ENCODE data around the gene HORMAD2.

Gene HORMAD2

GRCh38 chr22:30159561-30160353, 79.5 kb downstream of the HORMAD2 start:
- Mint-ChIP-seq H3K27ac (peak overlapping the region; percentile 96 to 97), H3K9me3 (peaks cover 0 to 4% of the 10 kb centered on the region in 2 donors), H3K4me3 (peak overlapping the region; percentile 75 to 82), H3K27me3 (no peaks in the 10 kb centered on the region), H3K4me1 (peaks cover 59% of the 10 kb centered on the region)
- DNase-seq, result no peak
- ATAC-seq, result peak; percentile 47

- Mint-ChIP-seq H3K4me1 (peaks cover 49% of the 10 kb centered on the region), H3K4me3 (peak overlapping the region; percentile 40 to 41), H3K27me3 (no peaks in the 10 kb centered on the region), H3K27ac (peak overlapping the region; percentile 95 to 97), H3K9me3 (peaks cover 0 to 10% of the 10 kb centered on the region in 2 donors)
- no peak for DNase-seq
- peak; percentile 84 for ATAC-seq
Observed at GRCh38 chr22:30161051-30161469, 80.8 kb downstream of the HORMAD2 start.

- peaks cover 0 to 10% of the 10 kb centered on the region in 2 donors for H3K9me3 Mint-ChIP-seq
- DNase-seq (no peak), ATAC-seq (peak; percentile 84)
- H3K4me1 Mint-ChIP-seq, result no peaks in the 10 kb centered on the region
- no peaks in the 10 kb centered on the region for H3K27me3 Mint-ChIP-seq
- no peak overlapping the region for H3K27ac Mint-ChIP-seq
- peak overlapping the region in 1 of 2 donors; percentile 22 for H3K4me3 Mint-ChIP-seq
Observed at GRCh38 chr22:30167296-30167695, 87.0 kb downstream of the HORMAD2 start.

GRCh38 chr22:30167734-30168133, 87.5 kb downstream of the HORMAD2 start:
- peak; percentile 76 for ATAC-seq

GRCh38 chr22:30169002-30169401, 88.7 kb downstream of the HORMAD2 start:
- DNase-seq (no peak), ATAC-seq (peak; percentile 68)
- no peak overlapping the region for H3K4me3 Mint-ChIP-seq
- H3K4me1 Mint-ChIP-seq, result no peaks in the 10 kb centered on the region
- peaks cover 0 to 12% of the 10 kb centered on the region in 2 donors for H3K9me3 Mint-ChIP-seq
- no peak overlapping the region for H3K27ac Mint-ChIP-seq
- no peaks in the 10 kb centered on the region for H3K27me3 Mint-ChIP-seq

More at GRCh38 chr22:30167734-30168133, 87.5 kb downstream of the HORMAD2 start:
- no peaks in the 10 kb centered on the region for H3K27me3 Mint-ChIP-seq
- H3K27ac Mint-ChIP-seq, result no peak overlapping the region
- DNase-seq, result no peak
- H3K4me1 Mint-ChIP-seq, result no peaks in the 10 kb centered on the region
- peak overlapping the region in 1 of 2 donors; percentile 22 for H3K4me3 Mint-ChIP-seq
- peaks cover 0 to 10% of the 10 kb centered on the region in 2 donors for H3K9me3 Mint-ChIP-seq

GRCh38 chr22:30170129-30170528, 89.9 kb downstream of the HORMAD2 start:
- Mint-ChIP-seq H3K27me3 (no peaks in the 10 kb centered on the region), H3K4me3 (no peak overlapping the region), H3K9me3 (peaks cover 0 to 9% of the 10 kb centered on the region in 2 donors), H3K27ac (no peak overlapping the region), H3K4me1 (no peaks in the 10 kb centered on the region)
- DNase-seq (peak in 1 of 2 donors; percentile 55), ATAC-seq (peak; percentile 70)

- H3K27me3 Mint-ChIP-seq, result no peaks in the 10 kb centered on the region
- ATAC-seq (no peak), DNase-seq (no peak)
- H3K4me3 Mint-ChIP-seq, result no peak overlapping the region
- peaks cover 0 to 7% of the 10 kb centered on the region in 2 donors for H3K9me3 Mint-ChIP-seq
- H3K4me1 Mint-ChIP-seq, result peaks cover 8% of the 10 kb centered on the region
- no peak overlapping the region for H3K27ac Mint-ChIP-seq
Observed at GRCh38 chr22:30171008-30171407, 90.7 kb downstream of the HORMAD2 start.

GRCh38 chr22:30175690-30176288, 95.5 kb downstream of the HORMAD2 start:
- H3K4me1 Mint-ChIP-seq, result peaks cover 56% of the 10 kb centered on the region
- H3K27ac Mint-ChIP-seq, result peak overlapping the region in 1 of 2 donors; percentile 47
- no peaks in the 10 kb centered on the region for H3K27me3 Mint-ChIP-seq

GRCh38 chr22:30176431-30176830, 96.2 kb downstream of the HORMAD2 start:
- H3K27me3 Mint-ChIP-seq, result no peaks in the 10 kb centered on the region
- peaks cover 62% of the 10 kb centered on the region for H3K4me1 Mint-ChIP-seq
- H3K4me3 Mint-ChIP-seq, result peak overlapping the region in 1 of 2 donors; percentile 14
- ATAC-seq (no peak), DNase-seq (no peak)
- H3K27ac Mint-ChIP-seq, result peak overlapping the region in 1 of 2 donors; percentile 69
- peaks cover 0 to 7% of the 10 kb centered on the region in 2 donors for H3K9me3 Mint-ChIP-seq

More at GRCh38 chr22:30175690-30176288, 95.5 kb downstream of the HORMAD2 start:
- DNase-seq, result no peak
- peaks cover 0 to 7% of the 10 kb centered on the region in 2 donors for H3K9me3 Mint-ChIP-seq
- no peak for ATAC-seq
- H3K4me3 Mint-ChIP-seq, result peak overlapping the region in 1 of 2 donors; percentile 27

GRCh38 chr22:30178181-30179126, 98.2 kb downstream of the HORMAD2 start:
- Mint-ChIP-seq H3K27ac (peak overlapping the region; percentile 89 to 97), H3K4me1 (peaks cover 82% of the 10 kb centered on the region), H3K4me3 (peak overlapping the region; percentile 32 to 50), H3K27me3 (no peaks in the 10 kb centered on the region), H3K9me3 (peaks cover 0 to 1% of the 10 kb centered on the region in 2 donors)
- DNase-seq (peak in 1 of 2 donors; percentile 81), ATAC-seq (peak; percentile 91)

- peak overlapping the region in 1 of 2 donors; percentile 6 for H3K4me3 Mint-ChIP-seq
Observed at GRCh38 chr22:30180616-30181015, 100.4 kb downstream of the HORMAD2 start.

GRCh38 chr22:30181459-30182349, 101.4 kb downstream of the HORMAD2 start:
- Mint-ChIP-seq H3K4me3 (peak overlapping the region in 1 of 2 donors; percentile 36), H3K27me3 (no peaks in the 10 kb centered on the region), H3K27ac (peak overlapping the region in 1 of 2 donors; percentile 96), H3K4me1 (peaks cover 97% of the 10 kb centered on the region), H3K9me3 (no peaks in the 10 kb centered on the region)
- no peak for DNase-seq
- ATAC-seq, result no peak

More at GRCh38 chr22:30180616-30181015, 100.4 kb downstream of the HORMAD2 start:
- peaks cover 99% of the 10 kb centered on the region for H3K4me1 Mint-ChIP-seq
- H3K27ac Mint-ChIP-seq, result peak overlapping the region in 1 of 2 donors; percentile 97
- DNase-seq (no peak), ATAC-seq (no peak)
- H3K27me3 Mint-ChIP-seq, result no peaks in the 10 kb centered on the region
- no peaks in the 10 kb centered on the region for H3K9me3 Mint-ChIP-seq

GRCh38 chr22:30182350-30182745, 102.1 kb downstream of the HORMAD2 start:
- DNase-seq (no peak), ATAC-seq (no peak)
- no peaks in the 10 kb centered on the region for H3K9me3 Mint-ChIP-seq
- H3K4me1 Mint-ChIP-seq, result peaks cover 96% of the 10 kb centered on the region
- H3K27ac Mint-ChIP-seq, result peak overlapping the region in 1 of 2 donors; percentile 96
- peak overlapping the region in 1 of 2 donors; percentile 29 for H3K4me3 Mint-ChIP-seq
- H3K27me3 Mint-ChIP-seq, result no peaks in the 10 kb centered on the region

GRCh38 chr22:30182815-30183214, 102.6 kb downstream of the HORMAD2 start:
- Mint-ChIP-seq H3K4me3 (peak overlapping the region in 1 of 2 donors; percentile 77), H3K4me1 (peaks cover 96% of the 10 kb centered on the region), H3K27me3 (no peaks in the 10 kb centered on the region), H3K9me3 (no peaks in the 10 kb centered on the region), H3K27ac (peak overlapping the region in 1 of 2 donors; percentile 99)
- DNase-seq (no peak), ATAC-seq (no peak)

Data from stimulated activated naive CD8-positive, alpha-beta T cell treated with anti-CD3 and anti-CD28 coated beads, Interleukin-15, amount 100 ng/mL, for 72 hours (primary cell).